Activated CD8-positive, alpha-beta T cell treated with anti-CD3 and anti-CD28 coated beads for 36 hours (primary cell): ENCODE data around the gene GNA12. TPM values are rescaled to one million over a fixed set of nuclear protein-coding genes. Genes with fewer than 3 reads are reported as not detected.

Source experiments
- ATAC-seq: fragments of 200-7000 bp; cut with Tn5 transposase; one replicate; pipeline ENCODE4 v1.10.0; 2021; ENCODE audit warnings: mild to moderate bottlenecking, moderate library complexity
- CTCF ChIA-PET: fragments of 350-600 bp; sonication (Branson Sonifier 250); formaldehyde crosslinking; loops from one replicate; lab custom pipeline; 2021; ENCODE audit warnings: antibody characterized with exemption; lab: Charles Lee
- POLR2A ChIA-PET: fragments of 350-600 bp; sonication (Branson Sonifier 250); formaldehyde crosslinking; loops from one replicate; lab custom pipeline; 2021; ENCODE audit warnings: antibody characterized with exemption; lab: Charles Lee
- DNase-seq: peaks from one replicate; pipeline ENCODE4 v3.0.0-alpha.2; 2020
- H3K27ac Mint-ChIP-seq: one replicate; pipeline ENCODE4 v1.8.0; 2021; ENCODE audit warnings: mild to moderate bottlenecking, mixed read lengths
- H3K27me3 Mint-ChIP-seq: one replicate; pipeline ENCODE4 v1.8.0; 2021; ENCODE audit warnings: mixed read lengths
- H3K36me3 Mint-ChIP-seq: one replicate; pipeline ENCODE4 v1.8.0; 2021; ENCODE audit warnings: low read depth, mixed read lengths
- H3K4me1 Mint-ChIP-seq: one replicate; pipeline ENCODE4 v1.8.0; 2021; ENCODE audit warnings: low read depth, mixed read lengths
- H3K4me3 Mint-ChIP-seq: one replicate; pipeline ENCODE4 v1.8.0; 2021; ENCODE audit warnings: mild to moderate bottlenecking, moderate library complexity, mixed read lengths
- H3K9me3 Mint-ChIP-seq: one replicate; pipeline ENCODE4 v1.8.0; 2021; ENCODE audit warnings: mixed read lengths
- intact Hi-C: fragments of 100-400 bp; cut with micrococcal nuclease; formaldehyde crosslinking; loops from one replicate; pipeline ENCODE4 v1.10.0; 2022
- total RNA-seq, 2 experiments: library from RNA; stranded (reverse); gene quantifications; one replicate each; pipeline ENCODE4 v1.2.3, GENCODE V29; 2021
- TF ChIP-seq, protein P1 (sequence below): fragments of 200-600 bp; IDR thresholded peaks from one replicate; pipeline ENCODE4 v1.8.0; 2022; ENCODE audit warnings: antibody characterized with exemption, mild to moderate bottlenecking

Gene GNA12
- total RNA-seq, 2 experiments from 2014 or later: 21.0 to 21.1 TPM

DNA sequence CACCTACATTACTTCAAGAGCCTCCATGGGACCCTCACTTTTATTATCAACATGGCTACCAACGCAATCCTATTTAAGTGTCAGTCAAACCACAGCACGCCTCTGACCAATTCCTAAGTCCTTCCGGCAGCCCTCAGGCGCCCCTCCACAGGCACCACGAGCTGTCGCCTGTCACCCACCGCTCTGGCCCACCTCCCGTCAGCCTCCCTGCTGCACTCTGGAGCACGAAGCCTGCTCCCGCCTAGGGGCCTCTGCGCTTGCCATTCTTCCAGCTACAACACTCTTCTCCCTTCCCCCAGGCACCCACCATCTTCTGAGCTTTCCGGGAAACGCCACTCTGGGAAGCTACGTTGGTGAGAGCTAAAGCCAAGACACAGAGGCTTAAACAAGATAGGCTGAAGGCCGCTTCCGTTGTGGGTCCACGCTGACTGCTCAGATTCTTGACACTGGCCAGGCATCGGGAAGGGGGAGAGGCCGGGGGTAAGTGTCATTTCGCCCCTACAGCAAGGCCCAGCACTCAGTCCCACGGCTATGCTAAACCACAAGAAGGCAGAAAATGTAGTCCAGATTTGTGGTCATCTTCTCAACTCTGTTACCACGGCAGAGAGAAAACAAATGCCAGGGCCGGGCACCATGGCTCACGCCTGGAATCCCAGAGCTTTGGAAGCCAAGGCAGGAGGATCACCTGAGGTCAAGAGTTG, 56.7 kb downstream of the GNA12 start:
- TF ChIP-seq, protein P1, sequence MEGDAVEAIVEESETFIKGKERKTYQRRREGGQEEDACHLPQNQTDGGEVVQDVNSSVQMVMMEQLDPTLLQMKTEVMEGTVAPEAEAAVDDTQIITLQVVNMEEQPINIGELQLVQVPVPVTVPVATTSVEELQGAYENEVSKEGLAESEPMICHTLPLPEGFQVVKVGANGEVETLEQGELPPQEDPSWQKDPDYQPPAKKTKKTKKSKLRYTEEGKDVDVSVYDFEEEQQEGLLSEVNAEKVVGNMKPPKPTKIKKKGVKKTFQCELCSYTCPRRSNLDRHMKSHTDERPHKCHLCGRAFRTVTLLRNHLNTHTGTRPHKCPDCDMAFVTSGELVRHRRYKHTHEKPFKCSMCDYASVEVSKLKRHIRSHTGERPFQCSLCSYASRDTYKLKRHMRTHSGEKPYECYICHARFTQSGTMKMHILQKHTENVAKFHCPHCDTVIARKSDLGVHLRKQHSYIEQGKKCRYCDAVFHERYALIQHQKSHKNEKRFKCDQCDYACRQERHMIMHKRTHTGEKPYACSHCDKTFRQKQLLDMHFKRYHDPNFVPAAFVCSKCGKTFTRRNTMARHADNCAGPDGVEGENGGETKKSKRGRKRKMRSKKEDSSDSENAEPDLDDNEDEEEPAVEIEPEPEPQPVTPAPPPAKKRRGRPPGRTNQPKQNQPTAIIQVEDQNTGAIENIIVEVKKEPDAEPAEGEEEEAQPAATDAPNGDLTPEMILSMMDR: no peak
- H3K36me3 Mint-ChIP-seq: peaks cover 24% of the 10 kb centered on the region
- peaks cover 21% of the 10 kb centered on the region for H3K4me1 Mint-ChIP-seq
- H3K27ac Mint-ChIP-seq: no peak overlapping the region
- ChIA-PET POLR2A (interaction anchor here (0.7 to 1.5 kb wide), 3 partner anchors 12 to 23 kb away, joined by 3 read pairs; no protein-coding TSS in a partner anchor), CTCF (interaction anchor here (0.9 to 1.2 kb wide), 3 partner anchors 26 to 77 kb away, joined by 3 read pairs; no protein-coding TSS in a partner anchor)
- ATAC-seq: no peak
- H3K4me3 Mint-ChIP-seq: no peak overlapping the region
- intact Hi-C loops: no loop called here
- DNase-seq: no peak
- peaks cover 1% of the 10 kb centered on the region for H3K9me3 Mint-ChIP-seq
- H3K27me3 Mint-ChIP-seq: no peaks in the 10 kb centered on the region

DNA sequence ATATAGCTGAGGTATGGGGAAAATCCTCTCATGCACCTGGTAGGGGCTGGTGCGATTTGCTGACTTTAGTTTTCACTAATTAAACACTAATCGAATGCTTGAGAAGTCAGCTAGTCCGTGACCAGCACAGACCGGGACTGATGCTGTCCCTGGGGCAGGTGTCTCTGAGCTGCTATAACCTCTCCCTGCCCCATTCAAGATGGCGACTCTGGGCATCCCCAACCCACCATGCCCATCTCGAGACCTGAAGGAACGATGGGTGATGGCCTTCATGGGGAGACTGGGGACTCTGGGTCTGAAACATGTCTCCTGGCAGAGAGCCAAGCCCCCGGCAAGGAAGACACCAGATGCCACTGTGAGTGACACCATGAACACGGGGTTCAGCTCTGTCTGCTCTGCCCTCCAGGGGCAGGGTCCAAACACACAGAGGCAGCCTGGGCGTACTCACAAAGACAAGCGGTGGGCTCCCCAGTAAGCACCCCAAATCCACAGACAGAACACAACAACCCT, 57.4 kb downstream of the GNA12 start:
- TF ChIP-seq, protein P1: no peak
- intact Hi-C loops: no loop called here
- ATAC-seq (no peak), DNase-seq (no peak)
- Mint-ChIP-seq H3K4me3 (no peak overlapping the region), H3K27me3 (no peaks in the 10 kb centered on the region), H3K9me3 (peaks cover 3% of the 10 kb centered on the region), H3K36me3 (peaks cover 20% of the 10 kb centered on the region), H3K27ac (no peak overlapping the region), H3K4me1 (peaks cover 27% of the 10 kb centered on the region)
- ChIA-PET CTCF (interaction anchor here (0.9 to 1.4 kb wide), 4 partner anchors 26 to 76 kb away, joined by 3 read pairs; no protein-coding TSS in a partner anchor), POLR2A (no interaction called here)

DNA sequence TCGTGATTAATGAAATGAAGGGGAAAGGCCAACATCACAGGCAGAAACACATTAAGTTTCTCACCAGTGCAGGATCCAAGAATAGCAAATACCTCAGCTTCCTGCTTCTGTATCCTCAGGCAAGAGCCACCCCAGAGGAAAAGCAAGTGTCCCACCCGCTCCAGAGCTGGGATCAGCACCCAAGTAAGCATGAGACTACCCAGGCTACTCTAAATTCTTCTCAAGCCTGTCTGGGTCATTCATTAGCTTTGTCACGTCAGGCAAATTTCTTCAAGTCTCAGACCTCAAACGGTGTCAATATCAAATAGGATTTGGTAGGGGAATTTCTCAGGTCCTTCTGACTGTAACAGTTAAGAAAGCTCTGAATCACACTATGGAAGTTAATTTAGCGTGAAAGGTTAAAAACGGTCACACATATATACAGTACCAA, 59.0 kb downstream of the GNA12 start:
- DNase-seq (no peak), ATAC-seq (no peak)
- H3K36me3 Mint-ChIP-seq: peaks cover 20% of the 10 kb centered on the region
- H3K27me3 Mint-ChIP-seq: no peaks in the 10 kb centered on the region
- ChIA-PET CTCF (interaction anchor here (1.1 to 1.4 kb wide), 3 partner anchors 8 to 75 kb away, joined by 3 read pairs; no protein-coding TSS in a partner anchor), POLR2A (interaction anchor here (1.0 kb wide), 1 partner anchor 27 kb away, joined by 3 read pairs; no protein-coding TSS in a partner anchor)
- H3K9me3 Mint-ChIP-seq: peaks cover 3% of the 10 kb centered on the region
- TF ChIP-seq, protein P1: no peak
- H3K4me3 Mint-ChIP-seq: no peak overlapping the region
- intact Hi-C loops: no loop called here
- H3K27ac Mint-ChIP-seq: no peak overlapping the region
- peaks cover 35% of the 10 kb centered on the region for H3K4me1 Mint-ChIP-seq

DNA sequence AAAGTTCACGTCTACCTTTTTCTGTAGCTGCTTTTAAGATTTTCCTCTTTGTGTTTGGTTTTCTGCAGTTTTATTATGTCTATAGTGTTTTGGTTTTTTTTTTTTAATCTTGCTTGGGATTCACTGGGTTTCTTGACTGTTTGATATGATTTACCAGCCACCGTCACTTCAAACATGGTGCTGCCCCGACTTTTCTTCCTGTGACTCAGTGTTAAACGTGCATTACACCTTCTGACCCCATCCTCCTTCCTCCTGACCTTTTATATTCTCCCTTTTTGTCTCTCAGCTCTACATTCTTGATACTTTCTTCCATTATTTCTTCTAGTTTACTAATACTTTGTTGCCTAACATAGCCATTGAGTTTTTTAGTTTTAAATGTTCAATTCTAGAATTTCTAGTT, 61.5 kb downstream of the GNA12 start:
- Mint-ChIP-seq H3K4me1 (peaks cover 38% of the 10 kb centered on the region), H3K27ac (peak overlapping the region; percentile 83), H3K36me3 (peaks cover 16% of the 10 kb centered on the region), H3K9me3 (peaks cover 3% of the 10 kb centered on the region), H3K4me3 (peak overlapping the region; percentile 35), H3K27me3 (no peaks in the 10 kb centered on the region)
- ATAC-seq (peak; percentile 97), DNase-seq (peak; percentile 77)
- ChIA-PET POLR2A (interaction anchor here (0.6 to 3.2 kb wide), 3 partner anchors 13 to 34 kb away, joined by 3 to 9 read pairs (median 3); no protein-coding TSS in a partner anchor), CTCF (interaction anchor here (1.1 to 1.6 kb wide), 6 partner anchors 9 to 72 kb away, joined by 3 to 6 read pairs (median 4); no protein-coding TSS in a partner anchor)
- TF ChIP-seq, protein P1: no peak
- intact Hi-C loops: no loop called here
